ENCODE measurements around the gene ATP6V0B. TPM values are rescaled to one million over a fixed set of nuclear protein-coding genes. Genes with fewer than 3 reads are reported as not detected.
A peak's percentile ranks its signal among the peaks of the same experiment; 100 is the strongest.

Gene ATP6V0B
- total RNA-seq, 2 experiments from 2014 or later: 42.9 to 47.0 TPM

DNA sequence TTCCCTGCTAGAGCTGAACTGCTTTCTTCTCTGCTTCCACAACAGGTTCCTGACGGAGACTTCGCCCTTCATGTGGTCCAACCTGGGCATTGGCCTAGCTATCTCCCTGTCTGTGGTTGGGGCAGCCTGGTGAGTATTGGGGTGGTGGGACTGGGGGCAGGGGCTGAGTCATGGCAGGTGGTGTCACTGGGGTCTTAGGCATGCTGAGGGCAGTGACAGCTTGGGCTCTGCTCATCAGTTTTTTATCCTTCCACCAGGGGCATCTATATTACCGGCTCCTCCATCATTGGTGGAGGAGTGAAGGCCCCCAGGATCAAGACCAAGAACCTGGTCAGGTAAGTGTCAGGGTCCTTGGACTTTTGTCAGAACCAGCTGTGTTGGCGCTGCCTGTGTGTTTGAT lies 1.3 kb downstream of the ATP6V0B start:
- ChIA-PET CTCF (interaction anchor here (0.8 to 2.8 kb wide), 6 partner anchors 15 to 60 kb away, joined by 4 to 13 read pairs (median 8); partner anchors contain the start of genes ARTN, CCDC24 and IPO13), POLR2A (interaction anchor here (0.8 to 2.6 kb wide), 6 partner anchors 11 to 269 kb away, joined by 3 to 10 read pairs (median 4); partner anchors contain the start of genes IPO13 and ST3GAL3)
- intact Hi-C loops (cut with DNase I, micrococcal nuclease): loop anchor here in 1 of 2 experiments (5.0 to 10.0 kb wide), 5 partner anchors 379 to 1209 kb away; partner anchors contain the start of genes C1orf50, CDC20, CFAP57 and EBNA1BP2
- H3K27me3 ChIP-seq (ENCODE audit: control insufficient read depth in 1 of 2, insufficient read depth in 2 of 2, low read length in 2 of 2): peaks cover 5 to 7% of the 10 kb centered on the region in 2 experiments
- Mint-ChIP-seq H3K4me1 (ENCODE audit: low read depth) (peaks cover 58% of the 10 kb centered on the region), H3K27ac (peak overlapping the region; percentile 92), H3K36me3 (ENCODE audit: low read depth) (peaks cover 50% of the 10 kb centered on the region), H3K4me3 (peak overlapping the region; percentile 96), H3K27me3 (peaks cover 13% of the 10 kb centered on the region), H3K9me3 (no peaks in the 10 kb centered on the region)
- ATAC-seq (ENCODE audit: poor library complexity) (no peak), DNase-seq (no peak)
- H3K27ac ChIP-seq (ENCODE audit: low read depth in 1 of 2, low read length in 2 of 2): no peak overlapping the region
- H3K36me3 ChIP-seq (ENCODE audit: insufficient read depth, low read length): peaks cover 40% of the 10 kb centered on the region
- TF ChIP-seq, protein P1, sequence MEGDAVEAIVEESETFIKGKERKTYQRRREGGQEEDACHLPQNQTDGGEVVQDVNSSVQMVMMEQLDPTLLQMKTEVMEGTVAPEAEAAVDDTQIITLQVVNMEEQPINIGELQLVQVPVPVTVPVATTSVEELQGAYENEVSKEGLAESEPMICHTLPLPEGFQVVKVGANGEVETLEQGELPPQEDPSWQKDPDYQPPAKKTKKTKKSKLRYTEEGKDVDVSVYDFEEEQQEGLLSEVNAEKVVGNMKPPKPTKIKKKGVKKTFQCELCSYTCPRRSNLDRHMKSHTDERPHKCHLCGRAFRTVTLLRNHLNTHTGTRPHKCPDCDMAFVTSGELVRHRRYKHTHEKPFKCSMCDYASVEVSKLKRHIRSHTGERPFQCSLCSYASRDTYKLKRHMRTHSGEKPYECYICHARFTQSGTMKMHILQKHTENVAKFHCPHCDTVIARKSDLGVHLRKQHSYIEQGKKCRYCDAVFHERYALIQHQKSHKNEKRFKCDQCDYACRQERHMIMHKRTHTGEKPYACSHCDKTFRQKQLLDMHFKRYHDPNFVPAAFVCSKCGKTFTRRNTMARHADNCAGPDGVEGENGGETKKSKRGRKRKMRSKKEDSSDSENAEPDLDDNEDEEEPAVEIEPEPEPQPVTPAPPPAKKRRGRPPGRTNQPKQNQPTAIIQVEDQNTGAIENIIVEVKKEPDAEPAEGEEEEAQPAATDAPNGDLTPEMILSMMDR (IDR thresholded peaks at IDR 0.05): no peak
- H3K4me3 ChIP-seq (ENCODE audit: low read length): peak overlapping the region; percentile 99
- H3K9me3 ChIP-seq (ENCODE audit: control insufficient read depth in 1 of 2, insufficient read depth in 1 of 2, low read length in 2 of 2): no peaks in the 10 kb centered on the region
- peaks cover 59% of the 10 kb centered on the region for H3K4me1 ChIP-seq (ENCODE audit: insufficient read depth, low read length)

DNA sequence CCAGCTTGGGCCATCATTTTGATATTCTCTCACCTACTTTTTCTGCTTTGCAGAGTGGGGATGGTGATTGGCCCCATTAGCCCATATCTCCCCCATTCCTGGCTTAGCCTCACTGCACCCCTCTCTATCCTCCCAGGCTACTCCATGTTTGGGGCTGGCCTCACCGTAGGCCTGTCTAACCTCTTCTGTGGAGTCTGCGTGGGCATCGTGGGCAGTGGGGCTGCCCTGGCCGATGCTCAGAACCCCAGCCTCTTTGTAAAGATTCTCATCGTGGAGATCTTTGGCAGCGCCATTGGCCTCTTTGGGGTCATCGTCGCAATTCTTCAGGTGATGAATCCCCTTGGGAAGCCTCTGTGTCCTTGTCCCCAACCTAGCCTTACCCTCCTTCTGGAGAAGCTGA lies 2.1 kb downstream of the ATP6V0B start:
- Histone ChIP-seq H3K9me3 (ENCODE audit: control insufficient read depth in 1 of 2, insufficient read depth in 1 of 2, low read length in 2 of 2) (no peaks in the 10 kb centered on the region), H3K36me3 (ENCODE audit: insufficient read depth, low read length) (peaks cover 32% of the 10 kb centered on the region), H3K4me1 (ENCODE audit: insufficient read depth, low read length) (peaks cover 54% of the 10 kb centered on the region), H3K27me3 (ENCODE audit: control insufficient read depth in 1 of 2, insufficient read depth in 2 of 2, low read length in 2 of 2) (peaks cover 5 to 7% of the 10 kb centered on the region in 2 experiments), H3K4me3 (ENCODE audit: low read length) (no peak overlapping the region), H3K27ac (ENCODE audit: low read depth in 1 of 2, low read length in 2 of 2) (no peak overlapping the region)
- Mint-ChIP-seq H3K36me3 (ENCODE audit: low read depth) (peaks cover 50% of the 10 kb centered on the region), H3K27me3 (peaks cover 13% of the 10 kb centered on the region), H3K27ac (no peak overlapping the region), H3K4me3 (peak overlapping the region; percentile 96), H3K4me1 (ENCODE audit: low read depth) (peaks cover 57% of the 10 kb centered on the region), H3K9me3 (no peaks in the 10 kb centered on the region)
- no peak for ATAC-seq (ENCODE audit: poor library complexity)
- intact Hi-C loops (cut with DNase I, micrococcal nuclease): loop anchor here in 1 of 2 experiments (5.0 to 10.0 kb wide), 5 partner anchors 378 to 1210 kb away; partner anchors contain the start of genes C1orf50, CDC20, CFAP57 and EBNA1BP2
- ChIA-PET POLR2A (no interaction called here), CTCF (no interaction called here)
- DNase-seq: no peak
- TF ChIP-seq, protein P1 (IDR thresholded peaks at IDR 0.05): no peak

DNA sequence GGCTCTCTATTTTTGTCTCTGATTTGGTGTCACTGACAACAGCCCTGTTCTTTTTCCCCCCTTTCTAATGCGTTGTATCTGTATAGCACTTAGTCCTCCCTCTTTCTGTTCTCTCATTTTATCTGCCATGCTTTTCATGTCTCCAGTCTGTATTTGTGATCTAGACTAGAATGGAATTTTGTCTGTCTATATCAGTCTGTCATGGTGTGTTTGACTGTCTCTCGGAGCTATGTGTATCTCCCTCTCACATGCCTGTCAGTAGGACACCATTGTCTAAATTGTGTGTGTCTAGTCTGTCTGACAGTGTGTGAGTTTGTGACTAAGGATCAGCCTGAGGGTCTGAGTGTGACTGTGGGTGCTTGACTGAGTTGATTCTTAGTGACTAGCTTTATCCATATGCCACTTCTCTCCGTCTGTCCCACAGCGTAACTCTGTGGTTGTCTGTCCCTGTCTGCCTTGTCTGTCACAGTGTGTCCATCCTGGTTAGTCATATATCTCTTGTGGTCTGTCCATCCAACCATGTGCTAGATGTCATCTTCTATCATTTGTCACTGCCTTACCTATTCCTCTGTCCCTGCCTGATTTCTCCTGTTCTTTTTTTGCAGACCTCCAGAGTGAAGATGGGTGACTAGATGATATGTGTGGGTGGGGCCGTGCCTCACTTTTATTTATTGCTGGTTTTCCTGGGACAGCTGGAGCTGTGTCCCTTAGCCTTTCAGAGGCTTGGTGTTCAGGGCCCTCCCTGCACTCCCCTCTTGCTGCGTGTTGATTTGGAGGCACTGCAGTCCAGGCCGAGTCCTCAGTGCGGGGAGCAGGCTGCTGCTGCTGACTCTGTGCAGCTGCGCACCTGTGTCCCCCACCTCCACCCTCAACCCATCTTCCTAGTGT lies 2.9 kb downstream of the ATP6V0B start:
- Mint-ChIP-seq H3K36me3 (ENCODE audit: low read depth) (peaks cover 50% of the 10 kb centered on the region), H3K4me1 (ENCODE audit: low read depth) (peaks cover 57% of the 10 kb centered on the region), H3K27me3 (peaks cover 13% of the 10 kb centered on the region), H3K9me3 (no peaks in the 10 kb centered on the region), H3K27ac (no peak overlapping the region), H3K4me3 (peak overlapping the region; percentile 96)
- Histone ChIP-seq H3K4me3 (ENCODE audit: low read length) (no peak overlapping the region), H3K27me3 (ENCODE audit: control insufficient read depth in 1 of 2, insufficient read depth in 2 of 2, low read length in 2 of 2) (peaks cover 5 to 7% of the 10 kb centered on the region in 2 experiments), H3K4me1 (ENCODE audit: insufficient read depth, low read length) (peaks cover 54% of the 10 kb centered on the region), H3K27ac (ENCODE audit: low read depth in 1 of 2, low read length in 2 of 2) (no peak overlapping the region), H3K36me3 (ENCODE audit: insufficient read depth, low read length) (peaks cover 25% of the 10 kb centered on the region), H3K9me3 (ENCODE audit: control insufficient read depth in 1 of 2, insufficient read depth in 1 of 2, low read length in 2 of 2) (no peaks in the 10 kb centered on the region)
- ATAC-seq (ENCODE audit: poor library complexity): no peak
- CTCF ChIA-PET: no interaction called here
- no peak for DNase-seq
- intact Hi-C loops (cut with DNase I, micrococcal nuclease): loop anchor here in 1 of 2 experiments (5.0 to 10.0 kb wide), 5 partner anchors 377 to 1210 kb away; partner anchors contain the start of genes C1orf50, CDC20, CFAP57 and EBNA1BP2
- POLR2A ChIA-PET: no interaction called here
- TF ChIP-seq, protein P1 (IDR thresholded peaks at IDR 0.05): no peak
